BJ (cell line): ENCODE data around the gene PGBD1. TPM values are rescaled to one million over a fixed set of nuclear protein-coding genes. Genes with fewer than 3 reads are reported as not detected.
"Not testable (repeated sequence)": the region's sequence is repeated elsewhere in the genome, so short reads cannot be mapped to it uniquely, and the experiment has no call there.

Experiments
- CTCF ChIA-PET: fragments of 350-600 bp; formaldehyde crosslinking; extraction: SDS; loops from one replicate; lab custom pipeline; 2021; ENCODE audit warnings: antibody characterized with exemption, inconsistent platforms; lab: Yijun Ruan, JAX
- POLR2A ChIA-PET: fragments of 300-600 bp; sonication (Branson Sonifier 250); formaldehyde crosslinking; extraction: SDS; loops from one replicate; lab custom pipeline; 2021; ENCODE audit warnings: antibody characterized with exemption; lab: Charles Lee
- DNase-seq: peaks from one replicate; pipeline ENCODE4 v3.0.0-alpha.2; 2011; ENCODE audit warnings: low read depth
- H3K27me3 ChIP-seq: 2 replicates; pipeline ENCODE4 v1.6.0; 2011; ENCODE audit warnings: low read length; ENCODE audit not compliant: control insufficient read depth, insufficient read depth
- H3K36me3 ChIP-seq: 2 replicates; pipeline ENCODE4 v1.5.1; 2011; ENCODE audit warnings: low read length; ENCODE audit not compliant: control insufficient read depth, insufficient read depth
- H3K4me3 ChIP-seq: 2 replicates; pipeline ENCODE4 v1.5.1; 2011; ENCODE audit warnings: low read depth, mild to moderate bottlenecking, control low read depth, low read length
- polyA plus RNA-seq: library from polyadenylated mRNA; depleted of rRNA; stranded (reverse); fragments of >200 nt; gene quantifications from 2 replicates; pipeline ENCODE4 v1.2.3, GENCODE V29; 2011
- TF ChIP-seq, protein P1 (sequence below): IDR thresholded peaks from 2 replicates; pipeline ENCODE4 v1.5.1; 2011; ENCODE audit warnings: low read depth, mild to moderate bottlenecking, control low read depth, inconsistent platforms, low read length, moderate library complexity; ENCODE audit not compliant: insufficient read depth

Gene PGBD1
- polyA plus RNA-seq, 1 experiment: 3.1 TPM

DNA sequence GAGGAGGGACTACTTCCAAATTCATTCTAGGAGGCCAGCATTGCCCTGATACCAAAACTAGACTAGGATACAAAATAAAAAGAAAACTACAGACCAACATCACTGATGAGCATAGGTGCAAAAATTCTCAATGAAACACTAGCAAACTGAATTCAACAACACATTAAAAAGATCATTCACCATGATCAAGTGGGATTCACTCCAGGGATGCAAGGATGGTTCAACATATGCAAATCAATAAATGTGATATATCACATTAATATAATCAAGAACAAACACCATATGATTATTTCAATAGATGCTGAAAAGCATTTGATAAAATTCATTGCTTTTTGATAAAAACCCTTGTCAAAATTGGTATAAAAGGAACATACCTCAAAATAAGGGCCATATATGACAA is 10.2 kb downstream of the PGBD1 start:
- peaks cover 1% of the 10 kb centered on the region; the same call in 1 of the 2 replicates for H3K36me3 ChIP-seq
- H3K27me3 ChIP-seq: no peaks in the 10 kb centered on the region
- TF ChIP-seq, protein P1, sequence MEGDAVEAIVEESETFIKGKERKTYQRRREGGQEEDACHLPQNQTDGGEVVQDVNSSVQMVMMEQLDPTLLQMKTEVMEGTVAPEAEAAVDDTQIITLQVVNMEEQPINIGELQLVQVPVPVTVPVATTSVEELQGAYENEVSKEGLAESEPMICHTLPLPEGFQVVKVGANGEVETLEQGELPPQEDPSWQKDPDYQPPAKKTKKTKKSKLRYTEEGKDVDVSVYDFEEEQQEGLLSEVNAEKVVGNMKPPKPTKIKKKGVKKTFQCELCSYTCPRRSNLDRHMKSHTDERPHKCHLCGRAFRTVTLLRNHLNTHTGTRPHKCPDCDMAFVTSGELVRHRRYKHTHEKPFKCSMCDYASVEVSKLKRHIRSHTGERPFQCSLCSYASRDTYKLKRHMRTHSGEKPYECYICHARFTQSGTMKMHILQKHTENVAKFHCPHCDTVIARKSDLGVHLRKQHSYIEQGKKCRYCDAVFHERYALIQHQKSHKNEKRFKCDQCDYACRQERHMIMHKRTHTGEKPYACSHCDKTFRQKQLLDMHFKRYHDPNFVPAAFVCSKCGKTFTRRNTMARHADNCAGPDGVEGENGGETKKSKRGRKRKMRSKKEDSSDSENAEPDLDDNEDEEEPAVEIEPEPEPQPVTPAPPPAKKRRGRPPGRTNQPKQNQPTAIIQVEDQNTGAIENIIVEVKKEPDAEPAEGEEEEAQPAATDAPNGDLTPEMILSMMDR: no peak
- POLR2A ChIA-PET: no interaction called here
- no peak overlapping the region for H3K4me3 ChIP-seq
- CTCF ChIA-PET: no interaction called here
- DNase-seq: no peak

DNA sequence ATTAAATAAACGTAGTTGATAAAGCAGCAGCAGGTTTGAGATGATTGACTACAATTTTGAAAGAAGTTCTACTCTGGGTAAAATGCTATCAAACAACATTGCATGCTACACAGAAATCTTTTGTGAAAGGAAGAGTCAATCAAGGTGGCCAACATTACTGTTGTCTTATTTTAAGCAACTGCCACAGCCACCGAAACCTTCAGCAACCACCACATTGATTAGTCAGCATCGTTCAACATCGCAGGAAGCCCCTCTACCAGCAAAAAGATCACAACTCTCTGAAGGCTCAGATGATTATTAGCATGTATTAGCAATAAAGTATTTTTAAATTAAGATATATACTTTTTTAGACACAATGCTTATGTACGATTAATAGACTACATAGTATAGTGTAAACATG is 14.0 kb downstream of the PGBD1 start:
- no peak for DNase-seq
- Histone ChIP-seq H3K36me3 (0 out of 2 replicates have a peak, but pooled peaks cover 1% of the 10 kb centered on the region), H3K27me3 (no peaks in the 10 kb centered on the region), H3K4me3 (no peak overlapping the region)
- TF ChIP-seq, protein P1: no peak
- ChIA-PET POLR2A (no interaction called here), CTCF (no interaction called here)

DNA sequence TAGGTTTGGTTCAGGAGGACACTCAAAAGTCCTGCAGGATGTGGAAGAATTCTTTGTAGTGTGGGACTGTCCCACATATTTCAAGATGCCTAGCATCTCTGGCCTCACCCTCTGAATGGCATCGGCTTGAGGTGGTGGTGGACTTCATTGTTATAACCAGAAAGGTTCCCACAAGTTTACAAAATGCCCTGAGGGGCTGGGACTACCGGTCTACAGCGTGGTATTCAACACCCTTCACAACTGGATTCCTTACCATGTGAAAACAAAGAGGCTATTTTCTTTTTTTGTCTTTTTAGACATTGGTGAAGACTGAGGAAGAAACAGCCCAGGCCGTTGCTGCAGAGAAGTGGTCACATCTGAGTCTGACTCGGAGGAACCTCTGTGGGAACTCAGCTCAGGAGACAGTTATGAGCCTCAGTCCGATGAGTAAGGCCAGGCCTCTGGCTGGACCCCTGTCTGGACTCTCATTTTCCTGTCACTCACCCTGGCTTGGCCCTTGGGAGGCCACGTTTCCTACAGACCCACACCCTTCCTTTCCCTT is 15.2 kb downstream of the PGBD1 start:
- Histone ChIP-seq H3K36me3 (0 out of 2 replicates have a peak, but pooled peaks cover 1% of the 10 kb centered on the region), H3K27me3 (no peaks in the 10 kb centered on the region), H3K4me3 (no peak overlapping the region)
- DNase-seq: no peak
- ChIA-PET POLR2A (no interaction called here), CTCF (no interaction called here)
- TF ChIP-seq, protein P1: no peak

DNA sequence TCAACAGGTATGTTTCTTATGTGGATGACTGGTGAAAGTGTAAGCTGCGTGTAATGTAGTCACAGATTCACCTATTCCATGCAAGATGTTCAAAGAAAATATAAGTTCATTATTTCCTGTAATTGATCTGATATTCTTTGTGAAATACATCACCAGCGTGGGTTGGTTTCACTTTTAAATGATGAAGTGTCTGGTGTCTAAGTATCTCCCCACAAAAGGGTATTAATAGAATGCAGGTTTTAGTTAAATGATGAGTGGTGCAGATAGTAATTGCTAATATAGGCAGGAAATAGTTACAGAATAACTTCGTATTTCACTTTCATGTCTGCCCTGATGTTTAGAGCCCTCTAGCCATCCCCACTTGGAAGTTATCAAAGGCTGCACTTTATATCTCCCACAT is 22.2 kb downstream of the PGBD1 start:
- peaks cover 1% of the 10 kb centered on the region; the same call in 1 of the 2 replicates for H3K36me3 ChIP-seq

DNA sequence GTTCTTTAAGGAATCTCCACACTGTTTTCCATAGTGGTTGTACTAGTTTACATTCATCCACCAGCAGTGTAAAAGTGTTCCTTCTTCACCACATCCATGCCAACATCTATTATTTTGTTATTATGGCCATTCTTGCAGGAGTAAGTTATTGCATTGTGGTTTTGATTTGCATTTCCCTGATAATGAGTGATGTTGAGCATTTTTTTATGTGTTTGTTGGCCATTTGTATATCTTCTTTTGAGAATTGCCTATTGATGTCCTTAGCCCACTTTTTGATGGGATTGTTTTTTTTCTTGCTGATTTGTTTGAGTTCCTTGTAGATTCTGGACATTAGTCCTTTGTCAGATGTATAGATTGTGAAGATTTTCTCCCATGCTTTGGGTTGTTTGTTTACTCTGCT is 25.0 kb downstream of the PGBD1 start:
- CTCF ChIA-PET, POLR2A ChIA-PET, H3K4me3 ChIP-seq, H3K27me3 ChIP-seq, DNase-seq, H3K36me3 ChIP-seq: not testable (repeated sequence)

More for the DNA sequence above, 22.2 kb downstream of the PGBD1 start:
- ChIA-PET CTCF (no interaction called here), POLR2A (no interaction called here)
- Histone ChIP-seq H3K27me3 (no peaks in the 10 kb centered on the region), H3K4me3 (no peak overlapping the region)
- no peak for DNase-seq
- TF ChIP-seq, protein P1: no peak

DNA sequence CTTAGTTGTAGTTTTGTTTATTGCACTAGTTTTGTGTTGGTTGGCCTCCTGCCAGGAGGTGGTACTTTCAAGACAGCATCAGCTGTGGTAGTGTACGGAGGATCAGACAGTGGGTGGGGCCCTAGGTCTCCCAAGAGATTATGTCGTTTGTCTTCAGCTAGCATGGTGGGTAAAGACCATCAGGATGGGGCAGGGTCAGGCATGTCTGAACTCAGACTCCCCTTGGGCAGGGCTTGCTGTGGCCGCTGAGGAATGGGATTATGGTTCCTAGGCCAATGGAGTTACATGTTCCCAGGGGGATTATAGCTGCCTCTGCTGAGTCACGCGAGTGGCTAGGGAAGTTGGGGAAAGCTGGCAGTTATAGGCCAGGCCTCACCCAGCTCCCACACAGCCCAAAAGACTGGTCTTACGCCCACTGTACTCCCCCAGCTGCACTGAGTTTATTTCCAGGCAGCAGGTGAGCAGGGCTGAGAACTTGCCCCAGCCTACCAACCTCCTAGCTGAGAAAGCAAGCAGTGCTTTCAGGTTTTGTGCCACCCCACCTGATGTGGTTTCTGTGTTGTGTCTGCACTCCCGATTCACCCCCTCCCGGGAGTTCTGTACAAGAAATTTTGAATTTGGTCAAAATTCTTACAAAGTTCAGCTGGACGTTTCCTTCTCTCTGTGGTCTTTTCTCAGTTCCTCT is 29.9 kb downstream of the PGBD1 start:
- POLR2A ChIA-PET: no interaction called here
- Histone ChIP-seq H3K36me3 (no peaks in the 10 kb centered on the region), H3K27me3 (no peaks in the 10 kb centered on the region), H3K4me3 (no peak overlapping the region)
- CTCF ChIA-PET: no interaction called here
- TF ChIP-seq, protein P1: no peak
- no peak for DNase-seq
